Embryonic facial prominence (tissue), 1 donor: ENCODE results near the gene CFAP251.
A peak's percentile ranks its signal among the peaks of the same experiment; 100 is the strongest.
"Not testable (repeated sequence)": the region's sequence is repeated elsewhere in the genome, so short reads cannot be mapped to it uniquely, and the experiment has no call there.

ENCODE experiments used
- DNase-seq: peaks from one replicate; pipeline ENCODE4 v3.0.0-alpha.2; 2016; ENCODE audit errors: extremely low spot score

Gene CFAP251, protein sequence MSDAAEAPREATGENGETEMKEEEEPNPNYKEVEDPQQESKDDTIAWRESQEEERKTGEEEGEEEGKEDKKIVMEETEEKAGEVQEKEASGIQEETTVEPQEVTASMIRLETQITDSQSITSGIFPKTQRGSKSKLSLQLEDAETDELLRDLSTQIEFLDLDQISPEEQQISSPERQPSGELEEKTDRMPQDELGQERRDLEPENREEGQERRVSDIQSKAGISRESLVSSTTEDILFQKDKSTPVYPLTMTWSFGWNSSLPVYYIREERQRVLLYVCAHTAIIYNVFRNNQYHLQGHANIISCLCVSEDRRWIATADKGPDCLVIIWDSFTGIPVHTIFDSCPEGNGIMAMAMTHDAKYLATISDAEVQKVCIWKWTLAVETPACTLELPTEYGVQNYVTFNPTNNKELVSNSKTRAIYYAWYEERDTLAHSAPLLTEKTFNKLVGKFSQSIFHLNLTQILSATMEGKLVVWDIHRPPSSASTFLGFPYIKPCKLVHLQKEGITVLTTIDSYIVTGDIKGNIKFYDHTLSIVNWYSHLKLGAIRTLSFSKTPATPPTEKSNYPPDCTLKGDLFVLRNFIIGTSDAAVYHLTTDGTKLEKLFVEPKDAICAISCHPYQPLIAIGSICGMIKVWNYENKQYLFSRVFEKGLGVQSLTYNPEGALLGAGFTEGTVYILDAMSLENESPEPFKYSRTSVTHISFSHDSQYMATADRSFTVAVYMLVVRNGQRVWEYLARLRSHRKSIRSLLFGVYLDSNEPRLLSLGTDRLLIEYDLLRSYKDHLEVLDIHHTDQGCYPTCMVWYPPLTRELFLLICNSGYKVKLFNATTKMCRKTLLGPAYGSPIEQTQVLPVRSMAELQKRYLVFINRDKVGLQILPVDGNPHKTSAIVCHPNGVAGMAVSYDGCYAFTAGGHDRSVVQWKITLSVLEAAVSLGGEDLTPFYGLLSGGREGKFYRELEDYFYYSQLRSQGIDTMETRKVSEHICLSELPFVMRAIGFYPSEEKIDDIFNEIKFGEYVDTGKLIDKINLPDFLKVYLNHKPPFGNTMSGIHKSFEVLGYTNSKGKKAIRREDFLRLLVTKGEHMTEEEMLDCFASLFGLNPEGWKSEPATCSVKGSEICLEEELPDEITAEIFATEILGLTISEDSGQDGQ

GRCh38 chr12:121917950-121918678 lies at the start of gene CFAP251:
Gene CFAP251, plus strand, starts transcription at chr12:121918592. Its CDS starts 2,714 bp downstream, at chr12:121921306.
- peak; percentile 62 for DNase-seq

GRCh38 chr12:121869229-121869628 lies 49.2 kb upstream of the CFAP251 start:
- not testable (repeated sequence) for DNase-seq

DNA sequence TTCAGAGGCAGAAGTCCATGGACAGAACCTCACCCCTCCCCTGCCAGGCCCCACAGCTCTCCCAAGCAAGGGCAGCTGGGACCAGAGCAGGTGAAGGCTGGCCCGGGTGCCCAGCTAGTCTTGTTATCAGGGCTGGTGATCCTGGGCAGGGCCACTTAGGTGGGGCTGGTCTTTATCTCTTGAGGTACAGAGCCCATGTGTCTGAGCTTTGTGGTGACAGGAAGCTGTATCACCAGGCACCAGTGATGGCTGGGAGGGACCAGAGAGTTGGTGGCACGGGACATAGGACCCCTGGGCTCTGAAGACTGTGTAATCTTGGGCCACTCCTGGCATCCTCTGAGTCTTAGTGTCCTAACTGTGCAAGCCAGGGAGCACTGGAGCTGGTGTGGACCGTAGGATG lies 46.9 kb upstream of the CFAP251 start:
- no peak for DNase-seq

DNA sequence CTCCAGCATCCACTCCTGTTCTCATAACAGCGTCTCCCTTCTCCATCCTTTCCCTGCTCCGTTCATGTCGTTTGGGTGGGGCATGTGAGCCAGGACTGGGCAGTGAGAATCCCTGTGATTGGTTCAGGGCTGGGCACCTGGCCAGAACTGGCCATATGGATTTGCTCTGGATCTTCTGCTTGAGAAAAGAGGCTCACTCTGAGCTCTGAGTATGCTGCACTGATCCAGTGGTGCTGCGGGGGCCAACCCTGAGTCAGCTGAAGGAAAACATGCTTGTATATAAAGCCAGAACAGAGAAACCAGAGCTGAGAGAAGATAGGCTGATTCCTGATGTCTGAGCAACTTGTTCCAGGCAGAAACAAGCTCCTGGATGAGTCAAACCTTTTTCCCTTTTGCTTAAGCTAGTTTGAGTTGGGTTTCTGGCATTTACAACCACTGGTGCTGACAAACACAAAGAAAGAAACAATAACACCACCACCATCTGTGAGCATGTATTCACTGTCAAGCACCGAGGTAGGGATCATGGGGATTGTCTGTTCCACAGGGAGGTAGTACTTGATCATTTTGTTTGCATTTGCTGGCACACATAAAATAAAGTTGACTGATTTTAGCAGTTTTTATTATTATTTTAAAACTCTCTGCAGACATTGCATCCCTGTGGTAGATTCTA lies 45.7 kb upstream of the CFAP251 start:
- no peak for DNase-seq

DNA sequence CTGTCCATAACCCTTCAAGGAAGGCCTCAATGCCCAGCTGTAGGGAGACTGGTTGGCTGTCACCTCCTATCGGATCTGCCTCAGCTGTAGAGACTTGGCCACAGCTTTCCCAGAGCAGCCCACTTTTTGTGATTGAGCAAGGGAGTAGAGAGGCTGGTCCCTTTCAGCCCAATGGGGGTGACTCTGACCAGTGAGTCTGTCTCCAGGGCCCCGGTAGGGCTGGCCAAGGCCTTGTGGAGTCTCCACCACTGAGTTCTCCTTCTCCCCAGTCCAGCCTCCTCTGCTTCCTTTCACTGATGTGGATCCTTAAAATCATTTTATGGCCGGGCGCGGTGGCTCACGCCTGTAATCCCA lies 45.2 kb upstream of the CFAP251 start:
- no peak for DNase-seq

GRCh38 chr12:121874071-121874470 lies 44.3 kb upstream of the CFAP251 start:
- DNase-seq, result no peak

GRCh38 chr12:121875582-121875981 lies 42.8 kb upstream of the CFAP251 start:
- no peak for DNase-seq

GRCh38 chr12:121876080-121876447 lies 42.3 kb upstream of the CFAP251 start:
- not testable (repeated sequence) for DNase-seq

DNA sequence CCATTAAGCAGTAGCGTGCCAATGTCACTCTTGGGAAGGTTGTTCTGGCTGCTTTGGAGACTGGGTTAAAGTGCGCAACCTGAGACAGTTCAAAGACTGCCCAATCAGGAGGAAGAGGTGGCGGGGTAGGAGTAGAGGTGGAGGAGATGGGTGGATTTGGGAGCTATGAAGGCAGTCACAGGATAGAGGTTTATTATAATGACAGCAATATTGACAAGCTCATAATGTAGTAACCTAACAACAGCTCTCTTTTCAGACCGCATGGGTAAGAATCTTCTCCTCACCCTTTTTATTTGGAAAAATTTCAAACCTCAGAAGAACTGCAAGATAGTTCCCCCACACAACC lies 35.1 kb upstream of the CFAP251 start:
- no peak for DNase-seq

GRCh38 chr12:121885129-121885528 lies 33.3 kb upstream of the CFAP251 start:
- not testable (repeated sequence) for DNase-seq

DNA sequence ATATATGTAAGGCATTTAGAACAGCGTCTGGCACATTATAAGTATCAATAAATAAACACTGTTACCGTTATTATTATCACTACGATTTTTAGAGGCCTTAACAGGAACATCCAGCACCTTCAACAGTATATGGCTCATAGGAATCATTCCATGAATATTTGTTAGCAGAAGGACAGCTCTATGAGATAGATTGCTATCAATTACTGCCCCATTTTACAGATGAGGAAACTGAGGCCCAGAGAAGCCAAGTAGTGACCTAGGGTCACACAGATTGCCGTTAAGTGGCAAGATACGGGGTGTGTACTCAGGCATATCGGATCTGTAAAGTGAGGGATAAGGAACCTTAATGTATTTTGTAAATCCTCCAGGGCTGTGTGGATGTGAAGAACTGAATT lies 30.3 kb upstream of the CFAP251 start:
- DNase-seq, result no peak

GRCh38 chr12:121888478-121889273 lies 29.7 kb upstream of the CFAP251 start, which contains the start of gene PSMD9:
Gene PSMD9, plus strand, starts transcription at chr12:121888790. Its CDS starts 67 bp downstream, at chr12:121888857.
- DNase-seq, result peak; percentile 93

DNA sequence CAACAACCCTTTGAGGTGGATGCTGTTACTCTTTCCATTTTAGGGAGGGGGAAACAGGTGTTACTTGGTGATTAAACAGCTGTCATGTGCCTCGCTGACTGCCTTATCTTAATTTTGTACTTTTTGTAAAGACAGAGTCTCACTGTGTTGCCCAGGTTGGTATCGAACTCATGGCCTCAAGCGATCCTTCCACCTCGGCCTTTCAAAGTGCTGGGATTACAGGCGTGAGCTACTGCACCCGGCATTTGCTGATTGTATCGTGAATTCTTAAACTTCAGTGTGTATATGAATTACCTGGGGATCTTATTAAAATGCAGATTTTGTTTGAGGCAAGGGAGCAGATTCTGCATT lies 29.1 kb upstream of the CFAP251 start:
- DNase-seq, result no peak

DNA sequence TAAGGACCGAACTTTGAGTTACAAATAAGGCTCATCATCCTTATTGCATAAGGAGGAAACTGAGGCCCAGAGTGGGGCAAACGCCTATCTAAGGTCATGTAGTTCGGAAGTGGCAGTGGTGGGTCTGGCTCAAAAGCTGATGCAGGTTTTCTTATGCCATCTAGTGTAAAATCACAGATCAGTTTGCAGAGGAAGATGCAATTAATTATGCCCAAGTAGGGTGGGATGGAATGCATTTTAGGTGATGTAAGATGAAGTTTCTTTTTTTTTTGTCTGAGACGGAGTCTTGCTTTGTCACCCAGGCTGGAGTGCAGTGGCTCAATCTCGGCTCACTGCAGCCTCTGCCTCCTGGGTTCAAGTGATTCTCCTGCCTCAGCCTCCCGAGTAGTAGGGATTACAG lies 28.7 kb upstream of the CFAP251 start:
- DNase-seq, result not testable (repeated sequence)

- no peak for DNase-seq
These were observed 25.5 kb upstream of the CFAP251 start for GRCh38 chr12:121892673-121893561.

- DNase-seq, result no peak
These were observed 24.4 kb upstream of the CFAP251 start for GRCh38 chr12:121893961-121894460.

DNA sequence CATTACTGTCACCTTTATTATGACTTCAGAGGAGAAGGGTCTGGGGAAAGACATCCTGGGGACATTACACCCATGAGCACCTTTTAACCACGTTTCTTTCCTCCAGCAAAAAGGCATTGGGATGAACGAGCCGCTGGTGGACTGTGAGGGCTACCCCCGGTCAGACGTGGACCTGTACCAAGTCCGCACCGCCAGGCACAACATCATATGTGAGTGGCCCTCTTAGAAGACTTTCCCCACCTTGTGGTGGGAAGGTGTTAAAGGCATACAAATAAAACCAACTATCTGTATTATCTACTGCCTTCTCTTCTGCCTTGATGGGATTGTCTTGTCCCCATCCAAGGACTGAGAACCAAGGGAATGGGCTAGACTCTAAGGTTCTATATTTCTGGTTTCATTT lies 23.8 kb upstream of the CFAP251 start:
- no peak for DNase-seq

- DNase-seq, result no peak
These were observed 20.1 kb upstream of the CFAP251 start for GRCh38 chr12:121898287-121898686.

- DNase-seq, result no peak
These were observed 18.8 kb upstream of the CFAP251 start for GRCh38 chr12:121899590-121899989.
